ENCODE data around the gene RILPL2.
"Not testable (repeated sequence)": the region's sequence is repeated elsewhere in the genome, so short reads cannot be mapped to it uniquely, and the experiment has no call there.

The RILPL2 gene, protein sequence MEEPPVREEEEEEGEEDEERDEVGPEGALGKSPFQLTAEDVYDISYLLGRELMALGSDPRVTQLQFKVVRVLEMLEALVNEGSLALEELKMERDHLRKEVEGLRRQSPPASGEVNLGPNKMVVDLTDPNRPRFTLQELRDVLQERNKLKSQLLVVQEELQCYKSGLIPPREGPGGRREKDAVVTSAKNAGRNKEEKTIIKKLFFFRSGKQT

DNA sequence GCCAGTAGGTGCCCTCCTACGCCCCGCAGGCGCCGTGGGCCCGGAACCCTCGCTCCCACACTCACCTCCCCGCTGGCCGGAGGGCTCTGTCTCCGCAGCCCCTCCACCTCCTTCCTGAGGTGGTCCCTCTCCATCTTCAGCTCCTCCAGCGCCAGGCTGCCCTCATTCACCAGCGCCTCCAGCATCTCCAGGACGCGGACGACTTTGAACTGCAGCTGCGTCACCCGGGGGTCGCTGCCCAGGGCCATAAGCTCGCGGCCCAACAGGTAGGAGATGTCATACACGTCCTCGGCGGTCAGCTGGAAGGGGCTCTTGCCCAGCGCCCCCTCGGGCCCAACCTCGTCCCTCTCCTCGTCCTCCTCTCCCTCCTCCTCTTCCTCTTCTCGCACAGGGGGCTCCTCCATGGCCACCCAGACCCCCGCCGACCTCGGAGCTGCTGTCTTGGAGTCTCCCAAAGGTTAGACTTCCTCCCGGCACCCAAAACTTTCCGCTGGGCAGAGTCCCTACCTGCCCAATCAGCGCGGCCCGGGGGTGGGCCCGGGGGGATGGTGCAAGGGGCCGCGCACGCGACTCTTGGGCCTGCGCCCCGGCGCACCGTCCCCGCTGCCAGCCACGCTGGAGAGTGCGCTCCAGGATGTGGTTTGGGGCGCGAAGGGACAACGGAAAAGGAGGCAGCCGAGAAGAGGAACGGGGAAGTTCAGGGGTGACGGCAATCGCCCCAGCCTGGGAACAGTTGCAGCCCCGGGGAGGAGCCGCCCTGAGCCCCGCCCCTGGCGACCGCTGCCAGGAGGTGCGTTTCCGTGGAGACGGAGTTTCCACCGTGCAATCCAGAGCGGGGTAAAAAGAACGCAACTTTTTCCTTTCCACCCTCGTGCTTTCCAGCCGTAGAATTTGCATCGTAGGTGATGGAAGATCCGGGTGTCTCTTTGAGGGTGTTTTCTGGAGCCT, at the start of gene RILPL2:
Gene RILPL2 (minus strand): TSS at position 668 of the 948 bp plus-strand sequence. CDS start 264 bp downstream, at position 404.
- DNase-seq (ENCODE audit: low spot score) = peak; percentile 67

DNA sequence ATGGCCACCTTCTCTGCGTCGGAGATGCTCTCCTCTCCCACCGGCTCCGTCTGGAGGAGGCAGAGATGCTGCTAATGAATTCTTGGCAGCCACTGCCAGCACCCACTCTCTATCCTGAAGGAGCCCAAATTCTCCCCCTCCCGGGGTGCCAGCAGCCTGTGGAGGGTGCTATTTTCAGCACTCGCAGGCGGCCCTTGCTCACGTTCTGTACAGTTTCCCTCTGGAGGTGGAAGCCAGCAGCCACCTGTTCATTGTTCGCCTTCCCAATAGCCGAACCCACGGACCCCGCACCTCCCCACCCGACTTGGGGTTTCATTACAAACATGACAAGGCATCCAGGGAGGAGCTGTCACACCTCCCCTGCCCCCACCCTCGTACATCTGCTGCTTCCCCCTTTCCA, 49.3 kb upstream of the RILPL2 start:
- DNase-seq (ENCODE audit: low spot score) = no peak

DNA sequence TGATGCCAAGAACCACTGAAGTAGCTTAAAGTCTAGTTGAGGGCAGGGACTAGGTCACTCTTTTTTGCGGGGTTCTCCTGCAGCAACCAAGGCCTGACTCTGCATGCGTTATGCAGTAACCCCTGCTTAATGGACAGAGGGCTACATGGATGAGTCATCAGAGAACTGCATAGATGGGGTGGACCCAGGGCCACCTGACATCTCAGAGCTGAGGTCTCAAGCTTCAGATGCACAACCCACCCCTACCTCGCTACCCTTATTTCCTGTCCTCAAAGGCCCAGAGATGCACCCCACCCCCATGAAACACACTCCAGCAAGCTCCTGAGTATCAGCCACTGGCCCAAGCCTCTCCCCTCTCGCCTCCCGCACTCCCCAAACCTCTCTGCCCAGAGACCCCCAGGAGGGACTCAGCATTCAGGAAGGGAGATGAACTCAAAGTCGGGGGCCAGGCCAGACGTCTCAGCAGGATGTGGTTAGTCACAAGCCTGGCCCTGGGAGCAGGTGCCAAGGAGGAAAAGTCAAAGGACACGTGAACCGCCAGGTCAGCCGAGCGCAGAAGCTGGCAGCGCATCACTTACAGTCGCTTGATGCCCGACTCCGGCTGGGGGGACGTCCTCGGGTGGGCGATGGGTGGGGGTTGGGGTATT, 47.2 kb upstream of the RILPL2 start:
- DNase-seq (ENCODE audit: low spot score) = no peak

DNA sequence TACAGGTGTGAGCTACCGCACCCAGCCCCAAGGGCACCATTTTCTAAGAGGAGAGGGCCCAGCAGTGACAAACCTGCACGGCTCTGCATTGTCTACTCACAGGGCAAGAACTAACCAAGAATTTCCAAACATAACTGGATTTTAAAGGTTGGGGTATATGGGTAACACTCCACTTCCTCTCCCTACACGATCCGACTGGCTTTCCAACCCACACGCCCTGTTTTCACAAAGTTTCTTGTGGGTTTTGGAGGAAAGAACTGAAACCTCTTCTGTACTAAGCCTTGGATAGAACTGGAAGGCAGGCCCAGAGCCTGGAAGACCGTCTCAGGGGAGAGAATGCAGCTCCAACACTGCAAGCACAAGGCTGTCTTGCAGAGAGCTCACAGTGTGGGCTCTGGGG, 46.4 kb upstream of the RILPL2 start:
- DNase-seq (ENCODE audit: low spot score) = no peak

DNA sequence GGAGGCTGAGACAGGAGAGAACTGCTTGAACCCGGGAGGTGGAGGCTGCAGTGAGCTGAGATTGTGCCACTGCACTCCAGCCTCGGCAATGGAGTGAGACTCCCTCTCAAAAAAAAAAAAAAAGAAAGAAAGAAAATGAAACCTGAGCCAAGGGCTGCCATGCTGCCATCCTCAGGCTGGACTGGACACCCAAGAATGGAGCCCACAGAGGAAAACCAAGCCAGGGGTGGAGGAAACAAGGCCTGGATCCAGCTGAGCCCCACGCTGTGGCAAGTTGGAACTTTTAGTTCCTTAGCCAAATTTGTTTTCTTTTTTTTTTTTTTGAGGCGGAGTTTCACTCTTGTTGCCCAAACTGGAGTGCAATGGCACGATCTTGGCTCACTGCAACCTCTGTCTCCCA, 44.8 kb upstream of the RILPL2 start:
- not testable (repeated sequence) for DNase-seq (ENCODE audit: low spot score)

DNA sequence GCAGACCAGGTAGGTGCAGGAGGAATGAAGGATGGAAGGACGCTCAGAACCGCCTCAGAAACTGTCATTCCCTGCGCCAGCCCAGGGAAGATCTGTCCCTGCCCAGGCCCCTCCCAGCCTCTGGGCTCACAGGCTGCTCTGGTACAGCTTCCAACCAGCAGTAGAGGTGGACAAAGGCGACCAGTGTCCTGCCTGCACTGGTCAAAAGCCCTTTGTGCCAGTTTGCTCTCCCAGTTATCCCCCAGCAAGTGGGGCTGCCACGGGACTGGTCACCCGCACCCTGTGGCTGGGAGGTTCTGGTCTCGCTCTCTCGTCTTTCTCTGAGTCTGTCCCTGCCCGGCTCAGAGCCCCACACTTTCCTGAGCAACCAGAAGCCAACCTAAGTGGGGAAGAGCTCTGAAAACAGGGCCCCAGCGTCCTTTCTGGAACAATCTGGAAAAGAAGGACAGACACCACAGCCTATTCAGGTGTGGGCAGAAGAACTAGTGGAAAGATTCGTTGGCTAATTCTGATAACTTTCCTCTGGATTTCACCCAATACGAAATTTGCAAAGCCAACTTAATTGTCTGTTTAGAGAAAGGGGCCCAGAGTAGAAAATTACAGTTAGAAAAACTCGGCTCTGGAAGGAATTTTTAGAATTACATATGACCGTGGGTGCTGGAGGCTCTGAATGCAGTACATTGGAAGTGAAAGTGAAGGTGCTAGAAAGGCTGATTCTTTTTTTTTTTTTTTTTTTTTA, 43.1 kb upstream of the RILPL2 start:
- DNase-seq (ENCODE audit: low spot score) = no peak

DNA sequence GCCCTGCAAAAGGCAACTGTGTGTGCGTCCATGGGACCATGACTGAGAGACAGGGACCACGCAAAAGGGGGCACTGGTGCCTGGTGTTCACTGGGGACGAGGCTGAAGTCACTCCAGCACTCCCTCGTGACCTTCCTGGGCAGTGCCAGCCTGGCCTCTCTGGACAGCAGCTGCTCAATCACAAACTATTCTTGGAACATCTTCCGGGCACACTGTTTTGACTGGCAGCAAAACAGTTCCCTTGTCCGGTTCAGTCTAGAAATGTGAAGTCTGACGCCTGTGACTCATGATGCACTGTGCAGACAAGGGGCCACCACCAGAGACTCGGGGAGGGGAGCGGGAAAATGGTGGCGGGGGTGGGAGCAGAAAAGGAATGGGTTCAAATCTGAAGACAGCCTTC, 42.3 kb upstream of the RILPL2 start:
- DNase-seq (ENCODE audit: low spot score) = no peak

DNA sequence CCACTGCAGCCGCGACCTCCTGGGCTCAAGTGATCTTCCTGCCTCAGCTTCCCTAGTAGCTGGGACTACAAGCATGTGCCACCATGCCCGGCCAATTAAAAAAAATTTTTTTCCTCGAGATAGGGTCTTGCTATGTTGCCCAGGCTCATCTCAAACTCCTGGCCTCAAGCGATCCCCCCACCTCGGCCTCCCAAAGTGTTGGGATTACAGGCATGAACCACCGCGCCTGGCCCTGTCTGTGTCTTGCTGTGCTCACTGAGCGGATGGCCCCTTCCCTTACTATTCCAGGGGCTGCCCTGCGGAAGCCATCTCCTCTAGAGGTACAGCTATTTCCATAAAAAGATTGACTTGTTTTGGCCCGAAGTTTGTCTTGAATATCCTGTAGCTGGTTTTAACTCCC, 41.6 kb upstream of the RILPL2 start:
- no peak for DNase-seq (ENCODE audit: low spot score)

DNA sequence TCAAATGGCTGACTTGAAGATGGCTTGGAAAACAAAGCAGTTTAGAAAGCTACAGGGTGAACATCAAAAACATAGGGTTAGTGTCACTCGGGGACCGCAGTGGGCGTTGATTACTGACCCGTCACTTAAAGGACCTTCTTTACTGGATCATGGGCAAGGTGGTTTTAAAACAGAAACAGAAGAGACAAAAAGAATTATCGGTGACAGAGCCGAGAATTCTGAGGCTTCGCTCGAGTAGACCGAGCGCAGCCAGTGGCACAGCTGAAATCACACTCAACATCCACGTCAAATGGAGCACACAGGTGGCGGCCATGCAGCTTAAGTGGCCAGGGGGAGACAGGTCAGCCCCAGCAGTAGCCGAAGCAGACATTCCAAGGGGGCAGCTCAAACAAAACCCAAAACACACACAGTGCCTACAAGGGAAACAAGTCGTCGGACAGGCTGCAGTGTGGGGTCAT, 38.8 kb upstream of the RILPL2 start:
- no peak for DNase-seq (ENCODE audit: low spot score)

DNA sequence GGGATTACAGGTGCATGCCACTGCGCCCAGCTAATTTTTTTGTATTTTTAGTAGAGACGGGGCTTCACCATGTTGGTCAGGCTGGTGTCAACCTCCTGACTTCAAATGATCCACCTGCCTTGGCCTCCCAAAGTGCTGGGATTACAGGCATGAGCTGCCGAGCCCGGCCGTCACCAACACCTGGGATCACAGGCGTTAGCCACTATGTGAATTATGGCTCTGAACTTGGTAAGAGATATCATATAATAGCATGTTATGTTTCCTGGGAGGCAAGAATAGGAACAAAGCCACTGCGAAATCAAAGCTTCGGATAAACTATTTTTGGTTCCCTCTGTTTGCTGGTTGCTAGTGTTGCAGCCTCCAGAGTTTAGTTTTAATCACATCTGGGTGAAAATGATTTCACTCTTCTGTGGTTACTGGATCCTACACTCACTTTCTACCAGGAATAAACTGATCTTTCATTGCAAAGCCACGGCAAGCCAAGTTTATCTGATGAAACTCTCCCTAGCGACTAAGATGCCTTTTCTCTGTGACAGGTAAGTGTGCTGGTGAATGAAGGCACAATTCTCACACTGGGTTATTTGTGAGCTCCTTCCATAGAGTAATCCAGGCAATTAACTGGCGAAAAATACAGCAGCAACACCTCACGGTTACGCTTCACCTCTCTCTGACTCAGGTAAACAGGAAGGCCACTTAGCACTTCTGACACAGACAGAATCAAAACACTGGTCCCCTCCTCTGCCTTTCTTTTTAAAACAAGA, 38.2 kb upstream of the RILPL2 start:
- no peak for DNase-seq (ENCODE audit: low spot score)

DNA sequence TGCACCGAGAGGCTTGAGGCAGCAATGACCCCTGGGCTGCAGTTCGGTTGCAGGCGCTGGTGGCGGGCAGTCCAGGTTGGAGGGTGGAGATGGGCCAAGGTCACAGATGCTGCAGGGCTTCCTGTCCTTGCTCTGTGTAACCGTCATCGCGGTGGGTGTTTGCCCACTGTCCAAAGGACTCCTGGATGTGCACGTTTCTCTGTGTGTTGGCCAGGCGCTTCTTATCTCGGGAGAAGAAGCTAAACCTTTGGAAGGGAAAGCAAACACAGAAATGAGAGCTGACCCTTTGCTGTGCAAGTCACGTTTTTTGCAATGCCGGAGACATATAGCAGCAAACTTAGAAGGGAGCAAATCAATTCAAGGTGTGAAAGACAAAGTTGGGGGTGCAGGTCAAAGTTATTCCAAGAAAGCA, 36.0 kb upstream of the RILPL2 start:
- DNase-seq (ENCODE audit: low spot score) = no peak

DNA sequence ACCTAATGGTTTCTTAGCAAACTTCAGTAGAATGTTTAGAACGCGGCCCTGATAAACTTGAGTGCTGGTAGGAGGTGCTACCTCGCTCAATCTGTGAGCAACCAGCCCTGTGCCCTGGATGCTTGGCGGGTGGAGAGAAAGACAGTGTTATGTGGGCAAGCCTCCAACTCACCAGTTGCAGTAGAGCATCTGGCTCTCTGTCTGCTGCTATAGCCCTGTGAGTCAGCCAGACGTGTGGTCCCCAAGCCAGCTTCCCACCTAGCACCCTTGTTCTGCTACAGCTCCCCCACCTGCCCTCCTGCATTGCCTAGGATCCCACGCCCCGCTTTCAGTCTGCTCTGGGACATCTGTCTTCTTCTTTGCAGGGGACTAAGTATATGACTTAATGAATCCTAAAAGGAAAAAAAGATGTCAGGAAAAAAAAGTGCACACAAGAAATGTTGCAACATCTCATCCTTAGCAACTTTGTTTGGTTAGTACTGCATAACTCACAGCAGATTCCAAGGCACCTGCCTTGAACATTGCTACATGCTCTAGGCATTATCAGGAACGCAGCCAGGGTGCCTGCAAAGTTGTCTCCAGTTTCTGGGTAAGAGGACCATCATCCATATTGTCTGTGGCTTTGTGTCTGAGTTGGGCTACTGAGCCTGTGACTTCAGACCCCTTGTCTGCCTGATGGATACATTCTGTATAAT, 35.0 kb upstream of the RILPL2 start:
- no peak for DNase-seq (ENCODE audit: low spot score)

DNA sequence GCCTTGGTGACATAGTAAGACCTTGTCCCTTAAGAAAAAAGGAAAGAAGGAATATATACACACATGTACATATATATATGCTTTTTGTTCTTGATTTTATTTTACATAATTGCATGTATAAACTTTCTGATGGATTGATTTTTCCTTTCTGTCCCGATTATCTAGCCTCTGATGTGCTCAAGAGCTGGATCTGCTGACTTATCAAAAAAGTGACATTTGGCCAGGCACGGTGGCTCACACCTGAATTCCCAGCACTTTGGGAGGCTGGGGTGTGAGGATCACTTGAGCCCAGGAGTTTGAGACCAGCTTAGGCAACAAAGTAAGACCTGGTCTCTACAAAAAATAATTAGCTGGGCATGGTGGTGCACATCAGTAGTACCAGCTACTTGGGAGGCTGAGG, 33.5 kb upstream of the RILPL2 start:
- no peak for DNase-seq (ENCODE audit: low spot score)

DNA sequence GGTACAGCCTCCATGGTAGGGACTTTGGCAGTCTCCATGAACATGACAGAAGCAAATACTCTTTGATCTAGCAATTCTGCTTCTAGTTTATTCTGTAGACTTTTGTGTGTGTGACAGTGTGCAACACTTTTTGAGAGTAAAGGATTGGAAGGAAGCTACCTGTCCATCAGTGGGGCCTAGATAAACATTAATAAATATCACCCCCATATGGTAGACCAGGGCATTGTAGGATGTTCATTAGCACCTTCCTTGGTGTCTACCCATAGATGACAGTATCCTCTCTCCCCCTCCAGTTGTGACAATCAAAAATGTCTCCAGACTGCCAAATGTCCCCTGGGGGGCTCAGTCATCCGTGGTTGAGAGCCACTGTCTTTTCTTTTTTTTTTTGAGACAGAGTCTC, 32.3 kb upstream of the RILPL2 start:
- DNase-seq (ENCODE audit: low spot score) = no peak

DNA sequence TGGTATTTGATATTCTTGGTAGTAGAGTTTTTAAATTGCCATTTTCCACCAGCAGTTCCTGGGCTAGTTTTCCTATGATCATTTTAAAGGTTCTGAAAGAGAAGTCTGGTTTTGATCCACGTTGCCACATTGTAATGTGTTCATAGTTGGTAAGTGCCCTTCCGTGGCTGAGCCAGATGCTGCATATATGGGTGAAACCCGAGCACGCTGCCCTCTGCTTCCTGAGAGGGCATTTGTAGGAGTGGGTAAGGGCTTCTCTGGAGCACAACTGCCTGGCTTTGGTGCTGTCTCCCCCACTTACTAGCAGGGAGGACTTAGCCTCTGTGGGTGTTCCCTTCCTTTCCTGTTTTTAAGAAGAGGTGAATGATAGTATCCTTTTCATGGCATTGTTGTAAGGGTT, 28.6 kb upstream of the RILPL2 start:
- no peak for DNase-seq (ENCODE audit: low spot score)

DNA sequence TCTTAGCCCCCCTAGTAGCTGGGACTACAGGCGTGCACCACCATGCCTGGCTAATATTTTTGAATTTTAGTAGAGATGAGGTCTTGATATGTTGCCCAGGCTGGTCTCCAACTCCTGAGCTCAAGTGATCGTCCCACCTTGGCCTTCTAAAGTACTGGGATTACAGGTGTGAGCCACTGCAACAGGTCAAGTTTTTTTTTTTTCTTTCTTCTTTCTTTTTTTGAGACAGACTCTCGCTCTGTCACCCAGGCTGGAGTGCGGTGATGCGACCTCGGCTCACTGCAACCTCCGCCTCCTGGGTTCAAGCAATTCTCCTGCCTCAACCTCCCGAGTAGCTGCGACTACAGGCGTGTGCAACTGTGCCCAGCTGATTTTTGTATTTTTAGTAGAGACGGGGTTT, 26.7 kb upstream of the RILPL2 start:
- DNase-seq (ENCODE audit: low spot score) = not testable (repeated sequence)

DNA sequence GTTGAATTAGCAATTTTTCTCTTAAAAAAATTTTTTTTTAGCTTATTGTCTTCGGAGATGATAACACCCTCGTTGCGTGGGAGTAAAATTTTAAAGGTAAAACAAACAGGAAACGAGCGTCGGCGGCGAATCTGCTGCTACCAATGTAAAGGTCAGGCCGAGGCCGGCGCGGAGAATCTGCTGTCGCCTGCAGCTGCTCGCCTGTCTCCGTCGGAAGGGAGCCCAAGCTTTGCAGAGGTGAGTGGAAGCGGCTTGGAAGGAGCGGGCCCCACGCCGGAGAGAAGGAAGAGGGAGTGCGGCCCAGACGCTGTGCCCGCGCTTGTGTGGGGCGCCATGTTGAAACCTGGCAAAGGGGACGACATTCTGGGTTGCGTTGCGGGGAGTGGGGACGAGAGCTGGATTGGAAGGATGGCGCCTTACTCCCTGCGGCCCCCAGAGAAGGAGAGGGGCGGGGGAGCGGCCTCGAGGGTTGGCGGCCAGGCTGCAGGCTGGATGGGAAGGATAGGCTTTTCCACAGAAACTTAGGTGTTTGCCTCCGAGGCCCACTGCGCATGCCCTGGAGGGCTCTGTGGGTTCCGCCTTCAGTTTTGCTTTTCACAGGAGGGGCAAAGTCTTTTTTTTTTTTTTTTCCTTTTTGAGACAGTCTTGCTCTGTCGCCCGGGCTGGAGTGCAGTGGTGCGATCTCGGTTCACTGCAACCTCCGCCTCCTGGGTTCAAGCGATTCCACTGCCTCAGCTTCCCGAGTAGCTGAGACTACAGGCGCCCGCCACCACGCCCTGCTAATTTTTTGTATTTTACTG, 21.7 kb upstream of the RILPL2 start, which contains the start of gene SNRNP35:
Gene SNRNP35 (plus strand): TSS at position 160 of the 800 bp plus-strand sequence. CDS start 7,402 bp downstream, outside the sequence.
- DNase-seq (ENCODE audit: low spot score) = peak; percentile 42

DNA sequence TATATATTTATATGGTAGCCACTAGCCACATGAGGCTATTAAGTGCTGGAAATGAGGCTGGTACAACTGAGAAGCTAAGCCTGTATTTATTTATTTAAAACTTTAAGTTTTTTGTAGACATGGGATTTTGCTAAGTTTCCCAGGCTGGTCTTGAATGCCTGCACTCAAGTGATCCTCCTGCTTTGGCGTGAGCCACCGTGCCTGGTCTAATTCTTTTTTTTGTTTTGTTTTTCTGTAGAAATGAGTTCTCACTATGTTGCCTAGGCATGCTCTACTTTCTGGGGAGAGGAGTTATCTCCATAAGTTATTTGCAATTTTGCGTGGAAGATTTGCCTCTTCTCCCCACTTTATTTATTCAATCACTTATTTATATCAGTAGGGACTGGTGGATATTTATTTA, 16.7 kb upstream of the RILPL2 start:
- DNase-seq (ENCODE audit: low spot score) = no peak

DNA sequence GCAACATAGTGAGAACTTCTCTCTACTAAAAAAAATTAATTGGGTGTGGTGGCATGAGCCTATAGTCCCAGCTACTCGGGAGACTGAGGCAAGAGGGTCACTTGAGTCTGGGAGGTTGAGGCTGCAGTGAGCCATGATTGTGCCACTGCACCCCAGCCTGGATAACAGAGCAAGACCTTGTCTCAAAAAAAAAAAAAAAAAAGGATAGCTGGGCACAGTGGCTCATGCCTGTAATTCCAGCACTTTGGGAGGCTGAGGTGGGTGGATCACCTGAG, 15.7 kb upstream of the RILPL2 start:
- DNase-seq (ENCODE audit: low spot score) = not testable (repeated sequence)

DNA sequence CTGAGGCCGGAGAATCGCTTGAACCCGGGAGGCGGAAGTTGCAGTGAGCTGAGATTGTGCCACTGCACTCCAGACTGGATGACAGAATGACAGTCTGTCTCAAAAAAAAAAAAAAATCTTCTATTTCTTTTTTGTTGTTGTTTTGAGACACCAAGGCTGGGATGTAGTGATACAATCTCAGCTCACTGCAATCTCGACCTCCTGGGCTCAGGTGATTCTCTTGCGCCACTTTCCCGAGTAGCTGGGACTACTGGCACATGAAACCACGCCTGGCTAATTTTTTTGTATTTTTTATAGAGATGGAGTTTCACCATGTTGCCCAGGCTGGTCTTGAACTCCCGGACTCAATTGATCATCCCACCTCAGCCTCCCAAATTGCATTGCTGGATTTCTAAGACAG, 14.2 kb upstream of the RILPL2 start:
- no peak for DNase-seq (ENCODE audit: low spot score)
